ENCODE results near the gene HEPHL1. TPM values are rescaled to one million over a fixed set of nuclear protein-coding genes. Genes with fewer than 3 reads are reported as not detected.

HEPHL1 gene
- total RNA-seq, 1 donor from 2014 or later: not detected

DNA sequence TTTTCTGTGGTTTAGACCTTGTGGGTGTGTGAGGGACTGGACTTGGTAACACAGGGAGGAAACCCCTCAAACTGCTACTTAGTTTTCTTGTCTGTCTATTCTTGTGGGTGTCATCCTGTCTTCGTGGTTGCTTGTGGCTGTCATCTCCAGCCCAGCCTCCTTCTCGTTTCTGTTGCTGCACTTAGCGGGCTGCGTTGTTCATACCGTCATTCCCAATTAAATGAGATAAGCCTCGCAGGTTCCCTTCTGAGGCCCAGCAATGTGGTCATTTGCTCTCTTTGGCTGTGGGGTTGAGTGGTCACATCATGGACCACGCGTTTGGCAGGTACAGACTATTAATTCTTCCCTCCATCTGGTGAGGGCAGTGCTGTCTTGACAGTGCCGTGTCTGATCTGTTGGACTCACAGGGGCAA lies 126.3 kb downstream of the HEPHL1 start:
- TF ChIP-seq, protein P1, sequence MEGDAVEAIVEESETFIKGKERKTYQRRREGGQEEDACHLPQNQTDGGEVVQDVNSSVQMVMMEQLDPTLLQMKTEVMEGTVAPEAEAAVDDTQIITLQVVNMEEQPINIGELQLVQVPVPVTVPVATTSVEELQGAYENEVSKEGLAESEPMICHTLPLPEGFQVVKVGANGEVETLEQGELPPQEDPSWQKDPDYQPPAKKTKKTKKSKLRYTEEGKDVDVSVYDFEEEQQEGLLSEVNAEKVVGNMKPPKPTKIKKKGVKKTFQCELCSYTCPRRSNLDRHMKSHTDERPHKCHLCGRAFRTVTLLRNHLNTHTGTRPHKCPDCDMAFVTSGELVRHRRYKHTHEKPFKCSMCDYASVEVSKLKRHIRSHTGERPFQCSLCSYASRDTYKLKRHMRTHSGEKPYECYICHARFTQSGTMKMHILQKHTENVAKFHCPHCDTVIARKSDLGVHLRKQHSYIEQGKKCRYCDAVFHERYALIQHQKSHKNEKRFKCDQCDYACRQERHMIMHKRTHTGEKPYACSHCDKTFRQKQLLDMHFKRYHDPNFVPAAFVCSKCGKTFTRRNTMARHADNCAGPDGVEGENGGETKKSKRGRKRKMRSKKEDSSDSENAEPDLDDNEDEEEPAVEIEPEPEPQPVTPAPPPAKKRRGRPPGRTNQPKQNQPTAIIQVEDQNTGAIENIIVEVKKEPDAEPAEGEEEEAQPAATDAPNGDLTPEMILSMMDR (IDR thresholded peaks at IDR 0.05): no peak
- peaks cover 39% of the 10 kb centered on the region for H3K4me1 ChIP-seq
- intact Hi-C loops (cut with DNase I): no loop called here

DNA sequence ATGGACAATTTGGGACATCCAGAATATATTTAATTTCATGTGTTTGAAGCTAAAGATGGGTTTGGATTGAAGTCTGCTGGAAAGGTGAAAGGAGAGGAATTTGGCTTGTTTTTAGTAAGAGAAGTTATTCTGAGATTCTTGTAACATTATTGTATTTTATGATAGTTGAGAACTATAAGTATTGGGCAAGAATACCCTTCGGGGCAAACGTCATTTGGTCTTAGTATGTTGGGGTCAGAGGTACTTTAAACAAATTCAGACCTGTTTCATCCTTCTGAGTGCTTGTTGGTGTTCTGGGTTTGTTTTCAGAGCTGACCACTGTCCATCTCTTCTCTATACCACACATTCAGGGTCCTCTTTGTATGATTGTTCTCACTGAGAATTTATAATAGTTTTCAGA lies 127.0 kb downstream of the HEPHL1 start:
- Histone ChIP-seq H3K36me3 (no peaks in the 10 kb centered on the region), H3K27ac (no peak overlapping the region), H3K27me3 (ENCODE audit: low read depth) (no peaks in the 10 kb centered on the region), H3K9me3 (no peaks in the 10 kb centered on the region), H3K4me3 (no peak overlapping the region), H3K4me1 (peaks cover 46% of the 10 kb centered on the region)
- intact Hi-C loops (cut with DNase I): no loop called here
- no peak for ATAC-seq
- no peak for DNase-seq
- TF ChIP-seq, protein P1 (IDR thresholded peaks at IDR 0.05): no peak

More for the DNA sequence above, 126.3 kb downstream of the HEPHL1 start:
- no peak for ATAC-seq
- H3K4me3 ChIP-seq: no peak overlapping the region
- DNase-seq: no peak
- H3K27me3 ChIP-seq (ENCODE audit: low read depth): no peaks in the 10 kb centered on the region
- H3K9me3 ChIP-seq: no peaks in the 10 kb centered on the region
- no peaks in the 10 kb centered on the region for H3K36me3 ChIP-seq
- H3K27ac ChIP-seq: no peak overlapping the region

DNA sequence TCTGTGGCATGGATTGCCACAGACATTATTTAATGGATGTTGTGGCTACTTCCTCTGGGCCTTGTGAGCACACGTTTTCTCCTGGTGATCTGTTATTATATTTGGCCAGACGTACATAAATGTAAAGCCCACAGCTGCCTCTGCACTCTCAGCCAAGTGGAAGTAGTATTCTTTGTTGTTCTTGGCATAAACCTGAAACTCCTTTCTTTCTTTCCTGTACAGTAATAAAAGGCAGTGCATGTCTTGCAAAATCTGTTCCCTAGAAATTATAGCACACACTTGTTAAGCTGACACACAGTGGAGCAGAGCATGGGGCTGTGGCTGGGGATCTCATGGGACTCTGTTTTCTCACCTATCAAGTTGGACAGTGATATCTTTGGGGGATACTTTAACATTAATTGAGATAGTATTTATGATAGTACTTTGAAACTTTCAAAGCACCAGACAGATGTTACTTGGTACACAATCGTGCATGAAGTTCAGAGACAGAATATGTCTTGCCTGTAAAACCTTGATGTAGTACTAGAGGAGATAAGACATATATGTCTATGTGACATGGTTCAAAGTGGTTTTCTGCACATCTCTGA lies 128.4 kb downstream of the HEPHL1 start:
- Histone ChIP-seq H3K36me3 (no peaks in the 10 kb centered on the region), H3K4me3 (no peak overlapping the region), H3K4me1 (peaks cover 42% of the 10 kb centered on the region), H3K27ac (no peak overlapping the region), H3K27me3 (ENCODE audit: low read depth) (no peaks in the 10 kb centered on the region), H3K9me3 (no peaks in the 10 kb centered on the region)
- ATAC-seq (no peak), DNase-seq (no peak)
- TF ChIP-seq, protein P1 (IDR thresholded peaks at IDR 0.05): no peak
- intact Hi-C loops (cut with DNase I): no loop called here

DNA sequence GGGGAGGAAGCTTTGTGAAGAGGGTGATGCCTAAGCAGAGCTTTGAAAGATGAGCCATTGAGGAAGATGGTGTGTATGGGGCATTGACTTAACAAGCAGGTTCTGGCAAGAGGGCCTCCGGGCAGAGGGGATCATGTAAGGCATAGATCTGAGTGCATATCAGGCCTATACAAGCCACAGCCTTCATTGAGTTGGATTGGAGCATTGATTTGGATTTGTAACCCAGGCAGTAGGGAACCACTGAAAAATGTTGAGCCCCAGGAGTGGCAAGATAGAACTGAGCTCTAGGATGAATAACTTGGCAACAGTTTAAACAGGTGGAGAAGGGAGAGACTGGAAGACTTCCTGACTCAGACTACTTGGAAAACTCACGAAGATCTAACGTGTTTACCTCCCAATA lies 128.9 kb downstream of the HEPHL1 start:
- Histone ChIP-seq H3K36me3 (no peaks in the 10 kb centered on the region), H3K4me1 (peaks cover 42% of the 10 kb centered on the region), H3K4me3 (no peak overlapping the region), H3K27ac (no peak overlapping the region), H3K27me3 (ENCODE audit: low read depth) (no peaks in the 10 kb centered on the region), H3K9me3 (no peaks in the 10 kb centered on the region)
- DNase-seq: no peak
- intact Hi-C loops (cut with DNase I): no loop called here
- no peak for ATAC-seq
- TF ChIP-seq, protein P1 (IDR thresholded peaks at IDR 0.05): no peak

DNA sequence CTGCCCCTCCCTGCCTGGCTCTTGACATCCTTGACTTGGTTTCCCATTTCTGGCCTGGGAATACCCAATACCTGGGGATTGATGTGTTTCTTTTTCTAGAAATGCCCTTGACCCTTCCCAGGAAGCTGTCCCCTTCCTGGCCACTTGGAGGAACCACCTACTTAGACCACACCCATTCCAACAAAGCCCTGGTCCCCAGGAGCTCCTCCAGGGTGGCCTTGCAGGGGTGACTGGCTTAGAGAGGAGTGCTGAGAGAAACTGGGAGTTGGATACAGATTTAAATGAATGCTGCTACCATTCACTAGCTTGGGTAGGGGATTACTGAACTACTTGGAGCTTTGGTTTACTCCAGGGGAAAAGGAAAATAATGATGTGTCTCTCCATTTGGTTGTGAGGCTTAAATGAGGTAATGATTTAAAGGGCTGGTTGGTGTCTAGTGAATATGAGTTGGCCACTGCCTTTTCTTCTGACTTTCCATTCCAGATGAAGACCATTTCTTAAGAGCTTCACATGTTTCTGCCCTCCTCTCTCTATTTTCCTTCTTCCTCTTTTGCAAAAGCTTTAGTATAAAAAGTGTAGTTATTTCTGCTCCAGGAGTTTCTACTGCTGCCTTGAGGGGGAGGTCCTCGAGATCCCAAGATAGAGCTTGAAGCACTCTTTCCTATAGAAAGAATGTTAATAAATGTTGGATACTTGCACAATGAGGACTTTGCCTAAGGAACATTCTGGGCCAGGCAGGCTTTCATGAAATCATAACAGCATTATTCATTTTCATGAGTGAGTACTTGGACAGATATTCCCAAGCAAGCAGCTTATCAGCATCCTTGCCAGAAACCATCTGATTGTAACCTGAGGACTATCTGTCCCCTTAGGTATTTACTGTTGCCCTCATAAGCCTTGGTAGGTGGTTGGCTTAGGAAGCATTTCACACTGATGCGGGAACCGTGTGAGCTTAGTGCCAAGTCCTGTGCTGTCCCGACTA lies 129.8 kb downstream of the HEPHL1 start:
- ATAC-seq (peak in 1 of 2 donors; percentile 15), DNase-seq (no peak)
- Histone ChIP-seq H3K4me3 (no peak overlapping the region), H3K4me1 (peaks cover 42% of the 10 kb centered on the region), H3K9me3 (no peaks in the 10 kb centered on the region), H3K36me3 (peaks cover 6% of the 10 kb centered on the region), H3K27me3 (ENCODE audit: low read depth) (no peaks in the 10 kb centered on the region), H3K27ac (no peak overlapping the region)
- TF ChIP-seq, protein P1 (IDR thresholded peaks at IDR 0.05): no peak
- intact Hi-C loops (cut with DNase I): no loop called here

Data from lower lobe of right lung (tissue), 2 donors.